HG02840 (cell line): ENCODE measurements around the gene DNAJC12.
"Not testable (repeated sequence)": the region's sequence is repeated elsewhere in the genome, so short reads cannot be mapped to it uniquely, and the experiment has no call there.

Experiments used
- ATAC-seq: cut with Tn5 transposase; IDR thresholded peaks from one replicate; pipeline ENCODE4 v1.9.1; 2021; ENCODE audit warnings: mild to moderate bottlenecking, moderate library complexity, moderate number of reproducible peaks; ENCODE audit not compliant: unreplicated experiment, low FRiP score

DNAJC12 gene

DNA sequence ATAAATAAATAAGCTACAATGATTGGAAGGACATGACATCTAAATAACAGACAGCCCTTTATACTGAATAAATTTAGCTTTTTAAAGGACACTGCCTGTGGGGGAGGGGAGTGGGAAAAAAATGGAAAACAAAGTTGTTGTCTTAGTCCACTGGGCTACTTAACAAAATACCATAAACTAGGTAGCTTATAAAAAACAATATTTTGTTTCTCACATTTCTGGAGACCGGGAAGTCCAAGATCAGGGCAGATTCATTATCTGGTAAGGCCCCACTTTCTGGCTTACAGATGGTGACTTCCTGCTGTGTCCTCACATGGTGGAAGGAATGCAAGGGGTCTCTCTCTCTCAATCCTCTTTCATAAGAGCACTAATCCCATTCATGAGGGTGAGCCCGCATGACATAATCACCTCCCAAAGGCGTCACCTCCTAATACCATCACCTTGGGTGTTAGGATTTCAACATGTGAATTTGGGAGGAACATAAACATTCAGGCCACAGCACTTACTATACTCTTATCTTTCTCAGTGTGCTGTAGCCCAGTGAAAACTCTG is 43.0 kb downstream of the DNAJC12 start:
- no peak for ATAC-seq

DNA sequence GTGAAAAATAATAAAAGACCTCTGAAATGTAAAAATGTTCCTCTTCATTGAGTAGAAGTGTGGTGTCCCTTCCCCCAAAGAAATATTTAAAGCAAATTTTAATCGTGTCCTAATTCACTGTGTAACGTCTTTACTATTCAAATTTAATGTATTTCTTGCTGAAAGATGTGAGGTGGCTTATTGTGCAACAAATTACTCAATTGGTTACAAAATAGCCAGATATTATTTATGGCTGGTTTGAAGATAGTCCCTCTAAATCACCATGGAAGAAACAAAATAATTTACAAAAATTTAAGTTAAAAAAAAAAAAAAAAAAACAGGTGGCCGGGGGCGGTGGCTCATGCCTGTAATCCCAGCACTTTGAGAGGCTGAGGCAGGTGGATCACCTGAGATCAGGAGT is 43.7 kb downstream of the DNAJC12 start:
- ATAC-seq, result no peak

DNA sequence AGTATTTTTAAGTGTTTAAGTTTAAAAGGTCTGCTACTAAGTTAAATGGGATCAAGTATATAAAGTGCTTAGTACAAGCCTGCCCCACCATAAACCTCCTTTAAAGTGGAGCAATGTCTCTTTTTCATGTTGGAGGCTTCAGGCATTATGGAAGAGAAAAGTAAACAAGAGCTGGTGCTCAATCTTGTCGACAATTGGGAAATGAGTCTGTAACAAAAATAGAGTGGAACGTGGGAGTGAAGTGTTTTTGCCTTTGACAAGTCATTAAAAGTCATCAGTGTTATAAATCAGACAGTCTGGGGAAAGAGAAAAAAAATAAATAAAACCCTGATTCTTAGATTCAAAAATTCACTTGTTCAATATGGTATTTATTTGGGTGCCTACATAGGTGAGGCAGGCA is 44.7 kb downstream of the DNAJC12 start:
- ATAC-seq, result no peak

DNA sequence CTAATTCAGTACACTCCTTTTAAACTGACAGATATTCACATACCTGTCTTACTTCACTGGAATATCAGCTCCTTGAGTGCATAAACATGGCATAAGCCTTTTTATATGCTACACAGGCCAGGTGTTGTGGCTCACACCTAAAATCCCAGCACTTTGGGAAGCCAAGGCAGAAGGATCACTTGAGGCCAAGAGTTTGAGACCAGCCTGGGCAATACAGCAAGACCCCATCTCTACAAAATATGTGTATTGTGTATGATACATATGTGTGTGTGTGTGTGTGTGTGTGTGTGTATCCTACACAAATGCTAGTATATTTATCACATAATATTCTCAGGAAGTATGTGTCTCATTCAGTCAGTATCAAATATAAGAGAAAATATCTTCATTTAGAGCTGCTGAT is 45.3 kb downstream of the DNAJC12 start:
- no peak for ATAC-seq

DNA sequence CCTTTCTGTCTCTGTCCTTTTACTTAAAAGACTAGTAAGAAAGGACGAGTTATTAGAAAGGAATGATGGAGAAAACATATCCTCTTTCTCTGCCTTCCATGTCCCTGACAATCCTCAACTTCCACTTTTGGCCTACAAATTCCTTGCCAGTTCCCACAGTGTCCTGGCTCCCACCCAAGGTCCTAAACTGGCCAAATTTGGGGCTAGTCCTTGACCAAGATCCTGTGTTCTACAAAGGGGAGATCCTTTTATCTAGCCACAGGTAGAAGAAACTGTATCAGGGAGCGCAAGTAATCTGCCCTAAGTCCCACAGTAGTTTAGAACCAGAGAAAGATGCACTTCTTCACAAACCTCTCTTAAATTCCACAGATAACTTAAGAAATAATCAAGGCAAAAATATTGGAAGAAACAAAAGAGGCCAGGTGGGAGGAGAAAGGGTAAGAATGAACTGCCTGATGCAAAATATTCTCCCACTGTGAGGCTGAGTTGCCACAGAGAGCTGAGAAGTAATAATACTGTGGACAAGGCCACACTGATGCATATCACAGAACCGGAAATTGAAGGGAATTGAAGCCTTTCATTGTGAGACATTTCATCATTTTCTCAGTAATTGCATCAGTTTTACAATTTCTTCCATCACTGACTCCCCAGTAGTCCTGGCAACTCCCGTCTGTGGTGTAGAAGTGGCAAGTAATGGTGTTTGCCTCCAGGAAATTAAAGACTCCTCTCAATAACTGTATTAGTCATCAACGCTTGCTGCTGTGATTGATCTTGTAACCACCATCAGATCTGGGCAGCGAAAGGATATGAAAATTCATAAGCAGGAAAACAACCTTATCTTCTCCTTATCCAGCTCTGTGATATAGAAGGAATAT is 47.2 kb downstream of the DNAJC12 start:
- no peak for ATAC-seq

DNA sequence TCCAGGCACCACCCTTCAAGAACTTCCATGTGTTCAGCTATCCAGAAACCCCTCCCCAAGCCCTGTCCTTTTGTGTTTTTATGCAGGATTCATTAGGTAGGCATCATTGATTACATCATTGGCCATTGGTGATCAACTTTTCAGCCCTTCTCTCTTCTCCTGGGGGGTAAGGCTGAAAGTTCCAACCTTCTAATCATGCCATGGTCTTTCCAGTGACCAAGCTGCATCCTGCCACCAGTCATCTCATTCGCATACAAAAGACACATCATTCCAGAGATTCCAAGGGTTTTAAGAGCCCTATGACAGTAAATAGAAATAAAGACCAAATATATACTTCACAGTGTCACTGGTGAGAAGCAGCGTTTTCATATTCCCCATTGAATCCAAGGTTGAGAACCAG is 48.2 kb downstream of the DNAJC12 start:
- ATAC-seq, result no peak

DNA sequence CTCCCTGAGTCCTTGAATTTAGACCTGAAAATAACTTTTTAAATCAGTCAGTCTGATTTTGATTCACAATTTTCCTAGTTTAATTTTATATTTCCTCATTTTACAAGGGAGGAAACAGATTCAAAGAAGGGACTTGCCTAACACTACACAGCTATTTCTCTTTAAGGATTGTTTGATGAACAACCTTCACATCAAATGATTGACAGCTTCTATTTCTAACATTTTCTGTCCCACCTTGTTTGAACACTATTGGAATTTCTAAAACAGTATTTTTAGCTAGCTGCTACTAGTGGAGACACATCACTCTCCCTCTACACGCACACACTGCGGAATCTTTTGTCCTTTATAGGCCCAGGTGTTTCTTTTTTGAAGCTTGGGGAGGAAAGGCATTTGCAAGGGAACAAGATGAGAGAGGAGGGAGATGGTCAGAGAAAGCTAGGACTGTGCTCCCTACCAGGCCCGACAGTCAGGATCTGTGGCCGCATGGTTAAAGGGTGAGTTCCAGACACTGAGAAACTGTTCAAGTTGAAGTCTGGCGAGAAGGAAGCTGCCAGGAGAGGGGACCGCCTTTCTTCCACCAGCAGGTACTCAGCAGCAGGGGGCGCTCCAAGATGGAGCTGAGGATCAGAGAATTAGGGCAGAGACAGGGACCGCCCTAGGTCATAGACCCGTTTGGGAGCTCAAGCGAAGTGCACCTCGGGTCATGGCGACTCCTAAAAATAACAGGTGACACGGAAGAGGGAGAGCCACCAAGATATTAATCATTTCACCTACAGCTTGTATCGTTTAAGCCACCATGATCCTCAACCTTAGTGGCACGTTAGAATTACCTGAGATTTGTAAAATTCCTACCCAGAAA is 49.7 kb downstream of the DNAJC12 start:
- peak; percentile 64 for ATAC-seq

DNA sequence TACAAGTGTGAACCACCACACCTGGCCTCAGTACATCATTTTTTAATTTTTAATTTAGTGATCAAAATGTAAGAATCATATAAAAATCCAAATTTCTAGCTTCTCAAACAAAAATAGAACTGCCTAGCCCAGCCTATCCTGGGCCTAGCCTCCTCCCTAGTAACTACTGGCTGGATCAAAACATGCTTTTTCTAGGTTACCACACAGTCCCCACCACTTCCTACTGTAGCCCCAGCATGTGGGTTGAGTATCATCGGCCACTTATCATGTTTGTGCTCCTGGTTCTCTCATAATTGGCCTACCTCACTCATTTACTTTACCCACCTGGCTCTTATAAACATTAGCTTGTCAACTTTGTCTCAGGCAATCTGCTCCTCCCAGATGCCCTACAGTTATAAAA is 52.9 kb downstream of the DNAJC12 start:
- ATAC-seq, result no peak

DNA sequence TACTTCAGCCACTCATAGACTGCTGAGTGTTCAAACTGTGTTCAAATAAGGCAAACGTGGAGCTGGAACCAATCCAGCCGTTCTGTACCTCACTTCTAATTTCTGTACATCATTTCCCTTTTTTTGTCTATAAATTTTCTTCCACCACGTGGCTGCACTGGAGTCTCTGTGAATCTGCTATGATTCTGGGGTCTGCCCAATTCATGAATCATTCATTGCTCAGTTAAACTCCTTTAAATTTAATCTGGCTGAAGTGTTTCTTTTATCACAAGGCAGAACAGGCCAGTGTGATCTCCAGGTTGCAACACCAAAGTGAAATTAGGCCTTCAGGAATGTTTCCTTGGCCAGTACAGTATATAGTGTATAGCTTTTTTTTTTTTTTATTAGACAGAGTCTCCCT is 53.5 kb downstream of the DNAJC12 start:
- ATAC-seq, result no peak

DNA sequence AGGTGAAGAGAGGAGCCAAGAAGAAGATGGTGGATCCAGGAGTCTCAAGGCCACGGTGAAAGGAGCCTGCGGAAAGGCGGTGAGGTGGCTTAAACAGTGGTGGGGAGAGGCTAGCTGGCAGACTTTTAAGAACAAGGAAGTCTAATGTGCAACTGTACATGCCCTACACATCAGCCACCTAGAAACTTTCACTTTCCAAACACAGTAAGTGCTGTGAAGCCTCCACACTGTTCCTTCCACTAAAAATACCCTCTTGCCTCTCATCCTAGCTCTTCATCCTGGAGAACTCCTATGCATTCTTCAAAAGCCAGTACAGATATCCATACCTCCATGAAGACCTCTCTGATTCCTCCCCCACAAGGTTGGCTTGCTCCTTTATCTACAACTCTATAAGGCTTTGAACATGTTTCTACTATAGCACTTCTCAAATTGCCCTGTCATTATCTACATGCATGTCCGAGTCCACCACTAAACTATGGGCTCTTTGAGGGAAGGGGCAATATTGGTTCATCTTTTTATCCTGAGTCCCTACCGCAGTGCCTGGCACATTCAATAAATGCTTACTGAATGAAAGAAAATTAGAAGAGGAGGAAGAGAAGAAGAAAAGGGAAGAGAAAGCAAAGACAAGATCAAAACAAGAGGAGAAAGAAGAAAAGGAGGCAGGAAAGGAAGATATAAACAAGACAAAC is 54.2 kb downstream of the DNAJC12 start:
- no peak for ATAC-seq

DNA sequence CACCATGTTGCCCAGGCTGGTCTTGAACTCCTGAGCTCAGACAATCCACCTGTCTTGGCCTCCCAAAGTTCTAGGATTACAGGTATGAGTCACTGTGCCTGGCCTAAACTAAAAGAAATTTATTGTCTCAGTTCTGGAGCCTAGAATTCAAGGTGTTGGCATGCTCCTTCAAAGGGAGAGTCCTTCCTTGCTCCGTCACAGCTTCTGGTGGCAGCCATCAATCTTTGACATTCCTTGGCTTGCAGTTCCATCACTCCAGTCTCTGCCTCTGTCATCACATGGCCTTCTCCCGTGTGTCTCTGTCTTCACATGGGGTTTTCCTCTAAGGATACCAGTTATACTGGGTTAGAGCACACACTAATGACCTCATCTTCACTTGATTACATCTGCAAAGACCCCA is 55.5 kb downstream of the DNAJC12 start:
- no peak for ATAC-seq

DNA sequence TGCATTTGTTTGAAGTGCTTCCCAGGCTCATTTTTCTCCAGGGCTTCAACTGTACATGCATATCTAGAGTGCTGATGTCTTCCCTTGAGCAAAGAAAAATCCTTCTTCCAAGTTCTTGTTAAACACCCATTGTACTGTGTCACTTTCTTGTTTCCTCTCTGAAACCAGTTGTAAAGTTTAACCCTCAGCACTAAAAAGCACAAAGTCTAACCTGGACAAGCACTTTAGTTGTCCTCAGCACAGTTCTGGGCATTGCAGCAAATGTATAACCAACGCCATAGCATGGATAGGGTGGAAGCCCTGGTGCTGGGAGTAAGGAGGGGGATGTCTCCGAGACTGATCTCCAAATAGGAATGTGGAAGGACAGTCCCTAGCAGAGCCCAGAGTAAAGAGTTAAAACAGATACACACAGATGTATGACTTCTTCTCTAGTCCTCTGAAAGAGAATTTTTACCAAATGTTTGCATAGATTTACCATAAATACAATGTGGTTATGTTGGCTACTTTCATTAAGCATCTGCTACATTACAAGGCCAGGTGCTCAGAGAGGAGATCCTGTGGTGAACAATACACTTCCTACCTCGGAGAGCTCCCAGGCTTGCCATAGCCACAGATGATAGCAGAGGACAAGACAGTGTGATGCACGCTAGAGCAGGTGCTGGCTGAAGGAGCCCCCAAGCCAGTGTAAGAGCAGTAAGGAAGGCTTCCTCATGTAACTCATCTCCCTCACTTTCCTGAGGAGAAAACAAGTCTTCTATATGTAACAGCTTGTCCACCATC is 57.0 kb downstream of the DNAJC12 start:
- ATAC-seq, result peak; percentile 83

DNA sequence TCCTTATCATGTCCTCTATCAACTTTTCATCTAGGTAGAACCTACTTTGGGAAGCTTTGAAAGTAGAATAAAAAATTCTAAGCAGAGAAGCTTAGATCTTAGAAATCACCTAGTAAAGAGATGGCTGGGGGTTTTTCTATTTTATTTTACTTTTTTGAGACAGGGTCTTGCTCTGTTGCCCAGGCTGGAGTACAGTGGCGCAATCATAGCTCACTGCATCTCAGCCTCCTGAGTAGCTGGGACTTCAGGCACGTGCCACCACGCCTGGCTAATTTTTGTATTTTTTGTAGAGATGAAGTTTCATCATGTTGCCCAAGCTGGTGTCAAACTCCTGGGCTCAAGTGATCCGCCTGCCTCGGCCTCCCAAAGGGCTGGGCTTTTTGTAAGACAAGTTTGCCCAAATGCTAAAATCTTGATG is 57.8 kb downstream of the DNAJC12 start:
- not testable (repeated sequence) for ATAC-seq

DNA sequence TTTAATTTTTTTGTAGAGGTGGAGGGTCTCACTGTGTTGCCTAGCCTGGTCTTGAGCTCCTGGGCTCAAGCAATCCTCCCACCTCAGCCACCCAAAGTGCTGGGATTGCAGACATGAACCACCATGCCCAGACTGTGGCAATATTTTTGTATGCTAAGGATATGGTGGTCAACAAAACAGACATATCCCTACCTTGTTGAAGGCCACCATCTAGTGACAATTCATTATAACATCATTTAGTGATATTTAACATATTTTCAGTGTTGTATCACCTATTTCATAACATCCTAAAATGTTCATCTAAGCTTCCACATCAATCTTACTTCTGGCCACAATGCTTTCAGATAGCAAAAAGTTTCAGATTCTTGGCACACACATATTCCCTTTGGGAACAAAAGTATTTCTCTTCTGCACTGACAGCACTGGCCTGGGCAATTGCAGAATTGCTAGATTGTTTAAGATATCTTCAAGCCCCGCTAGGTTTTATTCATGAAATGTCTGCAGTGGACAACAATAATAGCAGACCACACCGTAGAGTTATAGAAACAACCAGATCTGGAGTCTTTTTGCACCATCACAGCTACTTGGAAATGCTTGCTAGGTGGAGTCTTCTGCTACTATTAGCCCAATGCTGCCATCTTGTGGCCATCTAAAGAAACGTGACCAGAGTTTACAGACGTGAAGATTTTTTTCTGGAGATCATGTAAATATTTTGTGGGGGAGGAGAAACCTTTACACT is 58.4 kb downstream of the DNAJC12 start:
- ATAC-seq, result no peak

DNA sequence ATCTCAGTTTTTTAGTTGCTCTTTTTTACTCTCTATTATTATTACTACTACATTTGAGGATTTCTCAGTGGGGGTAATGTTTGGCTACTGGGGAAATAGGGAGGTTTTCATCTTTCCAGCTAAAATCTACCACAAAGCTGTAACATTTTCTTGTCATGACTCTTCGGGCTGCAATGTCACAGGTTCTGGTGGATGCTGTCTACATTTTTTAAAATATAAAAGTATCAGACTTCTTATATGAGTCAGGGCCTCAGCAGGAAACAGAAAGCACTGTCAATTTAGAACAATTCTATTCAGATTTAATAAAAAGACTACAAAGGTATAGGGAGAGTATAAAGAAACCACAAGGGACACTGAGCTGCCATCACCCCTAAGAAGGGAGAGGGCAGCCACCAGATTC is 61.6 kb downstream of the DNAJC12 start:
- no peak for ATAC-seq

DNA sequence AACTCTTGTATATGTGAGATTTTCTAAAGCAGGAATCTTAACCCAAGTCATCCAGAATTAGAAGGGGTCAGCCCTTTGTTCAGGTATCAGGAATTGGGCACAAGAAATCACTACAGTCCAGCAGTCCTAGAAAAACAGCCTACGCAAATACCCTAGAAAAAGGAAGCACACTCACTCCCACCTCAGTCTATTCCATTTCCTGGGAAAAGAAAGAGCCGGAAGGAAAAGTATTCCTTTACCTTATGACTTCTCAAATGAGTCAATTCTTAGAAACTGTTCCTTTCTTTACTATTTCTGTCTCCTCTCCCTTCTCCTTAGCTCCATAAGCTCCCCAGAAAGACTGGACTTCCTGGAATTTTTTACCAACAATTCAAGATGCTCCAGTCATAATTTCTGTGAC is 62.7 kb downstream of the DNAJC12 start:
- ATAC-seq, result no peak

DNA sequence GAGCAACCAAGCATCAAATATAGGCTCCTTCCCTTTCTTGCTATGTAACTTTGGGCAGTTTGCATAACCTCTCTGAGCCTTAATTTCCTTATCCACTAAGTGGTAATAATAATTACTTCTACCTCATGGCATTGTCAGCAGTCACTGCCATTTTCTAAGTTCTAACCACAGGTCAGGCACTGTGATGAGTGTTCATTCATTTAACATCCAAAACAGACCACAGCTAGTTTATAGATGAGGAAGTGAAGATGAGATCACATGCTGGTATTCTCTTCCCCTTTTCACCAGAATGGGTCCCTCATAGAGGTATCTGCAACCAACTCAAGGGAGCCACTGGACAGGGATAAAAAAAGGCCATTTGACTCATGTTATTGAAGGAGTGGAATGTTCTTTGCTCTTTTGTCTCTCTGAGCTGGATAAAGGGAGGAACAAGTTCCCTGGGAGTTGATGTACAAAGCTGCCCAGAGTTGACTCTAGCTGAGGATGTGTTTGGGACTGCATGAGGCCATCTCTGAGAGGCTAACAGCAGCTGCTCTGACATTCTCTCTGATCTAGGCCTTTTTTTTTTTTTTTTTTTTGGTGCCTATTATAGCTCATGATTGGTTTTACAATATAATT is 65.0 kb downstream of the DNAJC12 start:
- peak; percentile 96 for ATAC-seq

DNA sequence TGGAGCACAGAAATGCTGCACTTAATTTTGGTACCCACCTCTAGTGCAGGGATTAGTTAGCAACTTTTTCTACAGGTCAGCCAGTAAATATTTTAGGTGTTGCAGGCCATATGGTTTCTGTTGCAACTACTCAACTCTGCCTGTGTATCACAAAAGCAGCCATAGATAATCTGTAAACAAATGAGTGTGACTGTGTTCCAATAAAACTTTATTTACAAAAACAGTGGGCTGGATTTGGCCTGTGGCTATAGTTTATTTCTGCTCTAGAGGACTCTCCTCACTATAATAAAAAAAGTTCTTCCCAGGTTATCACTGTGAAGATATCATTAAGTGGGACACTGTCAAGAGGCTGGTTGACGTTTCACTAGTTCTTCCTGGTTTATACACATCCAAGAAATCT is 65.8 kb downstream of the DNAJC12 start:
- ATAC-seq, result no peak

DNA sequence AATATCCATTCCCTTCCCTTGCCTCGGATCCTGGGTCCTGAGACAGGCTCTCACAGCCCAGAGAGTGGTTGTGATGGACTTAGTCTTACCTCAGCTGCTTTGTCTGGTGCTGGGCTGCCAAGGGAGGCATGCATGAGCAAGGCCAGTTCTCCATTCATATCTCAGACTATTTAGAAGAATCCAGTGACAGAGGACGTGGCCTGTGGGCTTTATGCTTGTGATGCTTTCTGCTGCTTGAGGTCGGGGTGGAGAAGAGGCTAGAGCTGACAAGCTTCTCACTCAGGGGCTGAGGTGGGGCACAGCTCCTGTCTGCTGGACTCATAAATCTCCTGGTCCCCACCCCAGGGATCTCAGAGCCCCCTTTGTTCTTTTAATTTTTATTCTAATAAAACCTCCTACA is 66.8 kb downstream of the DNAJC12 start:
- no peak for ATAC-seq
